IMR-90 (cell line): Measurements from ENCODE around the gene WDR47. TPM values are rescaled to one million over a fixed set of nuclear protein-coding genes. Genes with fewer than 3 reads are reported as not detected.

Experiments used
- ATAC-seq: fragments of 200-7000 bp; cut with Tn5 transposase; 2 replicates; pipeline ENCODE4 v1.9.1; 2020; ENCODE audit warnings: low read depth, mild to moderate bottlenecking, moderate library complexity
- BruUV-seq: library from RNA; stranded (reverse); fragments of 400-500 nt; replicated peaks from 2 replicates; lab custom pipeline; 2021; lab: Mats Ljungman, UMichigan
- CTCF ChIA-PET: fragments of 300-600 bp; formaldehyde crosslinking; extraction: SDS; loops from one replicate; lab custom pipeline; 2021; ENCODE audit warnings: antibody characterized with exemption; lab: Yijun Ruan, JAX
- POLR2A ChIA-PET: fragments of 300-600 bp; sonication (Branson Sonifier 250); formaldehyde crosslinking; loops from one replicate; lab custom pipeline; 2022; ENCODE audit warnings: antibody characterized with exemption; ENCODE audit not compliant: unreplicated experiment; lab: Charles Lee
- DNase-seq: peaks from one replicate; pipeline ENCODE4 v3.0.0; 2013
- H2AFZ ChIP-seq: replicated peaks from 2 replicates; pipeline ENCODE3; 2013; ENCODE audit warnings: low read length, mild to moderate bottlenecking; ENCODE audit not compliant: poor library complexity
- H2AK5ac ChIP-seq: 2 replicates; pipeline ENCODE4 v1.6.1; 2013; ENCODE audit warnings: low read depth, low read length, inconsistent platforms
- H2AK9ac ChIP-seq: replicated peaks from 2 replicates; pipeline ENCODE3; 2013; ENCODE audit warnings: mild to moderate bottlenecking, low read depth, low read length, moderate library complexity; ENCODE audit not compliant: poor library complexity
- H2BK120ac ChIP-seq: 2 replicates; pipeline ENCODE4 v1.6.1; 2013; ENCODE audit warnings: low read depth, low read length, inconsistent platforms
- H2BK15ac ChIP-seq: 3 replicates; pipeline ENCODE4 v1.6.1; 2013; ENCODE audit warnings: low read depth, low read length, inconsistent platforms
- H2BK20ac ChIP-seq: 2 replicates; pipeline ENCODE4 v1.6.1; 2013; ENCODE audit warnings: low read depth, mild to moderate bottlenecking, inconsistent platforms, low read length, moderate library complexity
- H2BK5ac ChIP-seq: 2 replicates; pipeline ENCODE4 v1.6.1; 2013; ENCODE audit warnings: mild to moderate bottlenecking, low read depth, low read length, inconsistent platforms; ENCODE audit not compliant: poor library complexity, severe bottlenecking
- H3K14ac ChIP-seq: replicated peaks from 2 replicates; pipeline ENCODE4 v1.6.1; 2013; ENCODE audit warnings: low read depth, low read length, inconsistent platforms
- H3K18ac ChIP-seq: 2 replicates; pipeline ENCODE4 v1.6.1; 2013; ENCODE audit warnings: low read depth, low read length, control low read depth
- H3K23ac ChIP-seq: 2 replicates; pipeline ENCODE4 v1.6.1; 2013; ENCODE audit warnings: low read depth, low read length, inconsistent platforms
- H3K27ac ChIP-seq: 2 replicates; pipeline ENCODE4 v1.5.1; 2013; ENCODE audit warnings: mild to moderate bottlenecking, control low read depth, low read length; ENCODE audit not compliant: insufficient read depth
- H3K27me3 ChIP-seq: 2 replicates; pipeline ENCODE4 v1.6.1; 2013; ENCODE audit warnings: low read length; ENCODE audit not compliant: control insufficient read depth, insufficient read depth
- H3K36me3 ChIP-seq: 2 replicates; pipeline ENCODE4 v1.6.1; 2013; ENCODE audit warnings: low read length, mixed read lengths; ENCODE audit not compliant: control insufficient read depth, insufficient read depth
- H3K4ac ChIP-seq: 2 replicates; pipeline ENCODE4 v1.6.1; 2013; ENCODE audit warnings: low read depth, low read length, inconsistent platforms
- H3K4me1 ChIP-seq: 2 replicates; pipeline ENCODE4 v1.6.1; 2013; ENCODE audit warnings: low read length, mixed read lengths; ENCODE audit not compliant: control insufficient read depth, insufficient read depth
- H3K4me2 ChIP-seq: 2 replicates; pipeline ENCODE4 v1.6.1; 2013; ENCODE audit warnings: low read depth, mild to moderate bottlenecking, control low read depth, low read length, moderate library complexity
- H3K4me3 ChIP-seq: 2 replicates; pipeline ENCODE4 v1.5.1; 2013; ENCODE audit warnings: low read depth, mild to moderate bottlenecking, control low read depth, low read length, moderate library complexity; ENCODE audit not compliant: insufficient read depth
- H3K56ac ChIP-seq: 2 replicates; pipeline ENCODE4 v1.6.1; 2013; ENCODE audit warnings: low read length, inconsistent platforms; ENCODE audit not compliant: insufficient read depth; ENCODE audit errors: extremely low read depth
- H3K79me1 ChIP-seq, 2 experiments: 2 replicates each; pipeline ENCODE4 v1.6.1; 2013; ENCODE audit warnings: low read length in 2 of 2, inconsistent platforms in 1 of 2, low read depth in 1 of 2
- H3K9ac ChIP-seq: 2 replicates; pipeline ENCODE4 v1.6.1; 2013; ENCODE audit warnings: low read depth, low read length, control low read depth
- H3K9me1 ChIP-seq: 2 replicates; pipeline ENCODE4 v1.6.1; 2013; ENCODE audit warnings: low read length, inconsistent platforms; ENCODE audit not compliant: insufficient read depth
- H3K9me3 ChIP-seq: 2 replicates; pipeline ENCODE4 v1.6.1; 2013; ENCODE audit warnings: low read length; ENCODE audit not compliant: control insufficient read depth, insufficient read depth
- H4K20me1 ChIP-seq: 2 replicates; pipeline ENCODE4 v1.6.1; 2013; ENCODE audit warnings: low read length, inconsistent platforms; ENCODE audit not compliant: insufficient read depth
- H4K5ac ChIP-seq: 2 replicates; pipeline ENCODE4 v1.6.1; 2013; ENCODE audit warnings: mild to moderate bottlenecking, low read depth, low read length, control low read depth
- H4K8ac ChIP-seq, 2 experiments: 2 replicates each; pipeline ENCODE4 v1.6.1; 2013; ENCODE audit warnings: low read depth in 2 of 2, low read length in 2 of 2, control low read depth in 1 of 2, inconsistent platforms in 1 of 2
- H4K91ac ChIP-seq: 2 replicates; pipeline ENCODE4 v1.6.1; 2013; ENCODE audit warnings: low read depth, low read length, inconsistent platforms; ENCODE audit not compliant: insufficient read depth
- CTCF ChIP-seq: conservative IDR thresholded peaks from 2 replicates; pipeline ENCODE4 v1.5.1; 2012; ENCODE audit warnings: mild to moderate bottlenecking, low read depth, low read length, improper control_type of control experiment
- ELK1 ChIP-seq: fragments of 150-350 bp; IDR thresholded peaks from 2 replicates; pipeline ENCODE4 v1.6.1; 2016; ENCODE audit warnings: low read depth, mild to moderate bottlenecking, low read length, moderate library complexity, borderline replicate concordance
- POLR2A ChIP-seq: IDR thresholded peaks from 2 replicates; pipeline ENCODE4 v1.6.1; 2012; ENCODE audit warnings: mild to moderate bottlenecking, low read depth, low read length
- USF2 ChIP-seq: fragments of 150-350 bp; IDR thresholded peaks from 2 replicates; pipeline ENCODE4 v1.6.1; 2017; ENCODE audit warnings: mild to moderate bottlenecking, antibody characterized with exemption, low read length, low read depth
- WGBS, 2 experiments: methylation state at CpG; one replicate each; pipeline versions ENCODE4 v1.1.5 to v1.1.7; 2013; ENCODE audit warnings: missing lambda C conversion rate in 2 of 2; ENCODE audit not compliant: insufficient read length in 1 of 2; ENCODE audit errors: extremely low coverage in 2 of 2; 5-methylcytosine and 5-hydroxymethylcytosine counted together
- dilution Hi-C: fragments of 300-500 bp; cut with HindIII; formaldehyde crosslinking; loops from one replicate; pipeline ENCODE4 v1.14.3; 2018; ENCODE audit warnings: low sequenced_read_pairs; ENCODE audit not compliant: unreplicated experiment
- in situ Hi-C: fragments of 300-500 bp; cut with MboI; formaldehyde crosslinking; loops from 3 replicates; pipeline ENCODE4 v1.14.3; 2019; ENCODE audit warnings: low sequenced_read_pairs, inconsistent platforms, mixed read lengths
- intact Hi-C: fragments of 100-400 bp; cut with micrococcal nuclease; formaldehyde crosslinking; loops from 2 replicates; pipeline ENCODE4 v1.10.0; 2022
- polyA plus RNA-seq, 3 experiments: library from polyadenylated mRNA; depleted of rRNA; stranded (reverse); fragments of >200 nt; gene quantifications; 2 replicates each; pipeline ENCODE4 v1.2.3, GENCODE V29; 2012; ENCODE audit warnings: low replicate concordance in 1 of 3
- total RNA-seq: library from RNA; depleted of rRNA; stranded (reverse); fragments of >200 nt; gene quantifications from 2 replicates; pipeline ENCODE4 v1.2.3, GENCODE V29; 2012

The WDR47 gene
- total and polyA plus RNA-seq, 2 of the 4 experiments (the other 2 are of a cell fraction), result 8.2 to 17.4 TPM

- H2BK5ac ChIP-seq, result no peak overlapping the region
- POLR2A ChIA-PET, result no interaction called here
- peaks cover 17% of the 10 kb centered on the region for H3K36me3 ChIP-seq
- no peak overlapping the region for H3K9ac ChIP-seq
- H2BK15ac ChIP-seq, result no peak overlapping the region
- no peak overlapping the region for H2BK120ac ChIP-seq
- H3K27ac ChIP-seq, result no peak overlapping the region
- no peak overlapping the region for H3K14ac ChIP-seq
- H3K4me2 ChIP-seq, result no peak overlapping the region
- no peak overlapping the region for H4K8ac ChIP-seq
- H3K18ac ChIP-seq, result no peak overlapping the region
- no peak overlapping the region for H4K91ac ChIP-seq
- no peak overlapping the region for H3K4ac ChIP-seq
- no peak overlapping the region for H2AK5ac ChIP-seq
- in situ Hi-C loops, result no loop called here
- peaks cover 4 to 19% of the 10 kb centered on the region in 2 experiments; a peak in 3 of 4 replicates for H3K79me1 ChIP-seq
- no CpG with 5 or more reads among the region's 1 CpG for WGBS, 2 experiments
- H2AK9ac ChIP-seq, result no peak overlapping the region
- H3K27me3 ChIP-seq, result no peaks in the 10 kb centered on the region
- dilution Hi-C loops, result no loop called here
- H4K20me1 ChIP-seq, result no peaks in the 10 kb centered on the region
- no peak for ATAC-seq
- no peaks in the 10 kb centered on the region for H3K9me3 ChIP-seq
- intact Hi-C loops, result no loop called here
- H2AFZ ChIP-seq, result no peak overlapping the region
- no peaks in the 10 kb centered on the region for H3K4me1 ChIP-seq
- DNase-seq, result no peak
- H3K56ac ChIP-seq, result no peak overlapping the region
- CTCF ChIA-PET, result no interaction called here
- TF ChIP-seq POLR2A (no peak), CTCF (no peak), ELK1 (no peak), USF2 (no peak)
- no peak overlapping the region for H3K23ac ChIP-seq
- no peak overlapping the region for H4K5ac ChIP-seq
- no peak overlapping the region for H3K4me3 ChIP-seq
- BruUV-seq, result no TSS peak
- H3K9me1 ChIP-seq, result no peaks in the 10 kb centered on the region
- no peak overlapping the region for H2BK20ac ChIP-seq
Measured at GRCh38 chr1:109017134-109017533, 24.8 kb downstream of the WDR47 start.
